ENCODE results near the gene DDA1. TPM values are rescaled to one million over a fixed set of nuclear protein-coding genes. Genes with fewer than 3 reads are reported as not detected.
A peak's percentile ranks its signal among the peaks of the same experiment; 100 is the strongest.
"Not testable (repeated sequence)": the region's sequence is repeated elsewhere in the genome, so short reads cannot be mapped to it uniquely, and the experiment has no call there.

The DDA1 gene
- total RNA-seq, 4 donors from 2014 or later = 13.2 to 58.5 (median 19.9) TPM

DNA sequence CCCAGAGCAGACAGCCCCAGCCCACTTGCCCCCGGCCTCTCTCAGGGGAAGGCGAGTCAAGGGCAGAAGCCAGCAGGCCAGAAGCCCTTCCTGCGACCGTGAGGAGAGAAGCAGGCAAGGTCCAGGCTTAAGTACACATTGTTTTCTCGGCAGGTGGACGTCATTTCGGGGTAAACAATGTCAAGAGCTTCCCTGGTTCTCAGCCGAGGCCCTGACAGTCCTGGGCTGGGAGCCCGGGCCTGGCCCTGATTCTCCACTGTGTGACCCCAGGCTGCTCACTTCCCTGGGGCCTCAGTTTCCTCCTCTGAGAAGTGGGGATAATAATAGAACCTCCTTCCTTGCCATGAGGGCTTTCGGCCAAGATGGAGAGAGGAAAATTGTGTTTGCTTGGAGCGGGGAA, 48.4 kb downstream of the DDA1 start:
- Histone ChIP-seq H3K36me3 (no peaks in the 10 kb centered on the region), H3K9me3 (no peaks in the 10 kb centered on the region), H3K27me3 (peaks cover 10% of the 10 kb centered on the region), H3K4me3 (no peak overlapping the region), H3K27ac (peak overlapping the region in 3 of 4 donors; percentile 9 to 56 (median 20)), H3K4me1 (no peaks in the 10 kb centered on the region)
- WGBS, 2 donors (ENCODE audit: low coverage in 1 of 2) = 37 to 41% methylated on average over 6 to 9 of the region's 11 CpGs
- TF ChIP-seq CTCF (IDR thresholded peaks at IDR 0.05) (no peak), POLR2A (IDR thresholded peaks at IDR 0.05) (no peak), EP300 (IDR thresholded peaks at IDR 0.05) (no peak), POLR2AphosphoS5 (IDR thresholded peaks at IDR 0.05) (no peak)
- peak; percentile 32 for ATAC-seq

DNA sequence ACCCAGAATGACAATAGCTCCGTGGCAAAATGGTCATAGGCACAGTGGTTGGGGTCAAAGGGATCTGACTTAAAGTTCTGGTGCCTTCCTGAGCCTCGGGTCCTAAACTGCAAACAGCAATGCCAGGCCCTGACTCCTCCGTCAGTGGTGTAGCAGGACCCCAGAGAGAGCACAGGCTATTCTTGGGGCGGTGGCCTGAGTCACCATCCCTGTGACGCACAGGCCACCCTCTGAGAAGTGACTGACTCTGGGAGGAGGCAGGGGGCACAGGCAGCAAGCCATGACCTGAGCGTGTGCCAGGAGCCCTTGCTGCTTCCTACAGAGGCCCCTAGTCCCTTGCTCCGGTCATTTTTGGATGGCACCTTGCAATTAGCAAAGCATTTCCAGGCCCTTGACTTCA, 49.0 kb downstream of the DDA1 start:
- H3K36me3 ChIP-seq = no peaks in the 10 kb centered on the region
- H3K27ac ChIP-seq = peak overlapping the region in 2 of 4 donors; percentile 20 to 56
- H3K4me1 ChIP-seq = no peaks in the 10 kb centered on the region
- WGBS, 2 donors (ENCODE audit: low coverage in 1 of 2) = 50% methylated on average over 2 of the region's 7 CpGs; no CpG with 5 or more reads in 1 of the 2 donors
- no peaks in the 10 kb centered on the region for H3K9me3 ChIP-seq
- TF ChIP-seq EP300 (IDR thresholded peaks at IDR 0.05) (no peak), POLR2AphosphoS5 (IDR thresholded peaks at IDR 0.05) (peak; percentile 35), POLR2A (IDR thresholded peaks at IDR 0.05) (no peak)
- H3K4me3 ChIP-seq = no peak overlapping the region
- peak; percentile 55 for ATAC-seq
- peaks cover 4% of the 10 kb centered on the region for H3K27me3 ChIP-seq

GRCh38 chr19:17359905-17360800, 50.8 kb downstream of the DDA1 start:
- no peak overlapping the region for H3K27ac ChIP-seq
- H3K27me3 ChIP-seq = peaks cover 2% of the 10 kb centered on the region
- 77 to 93% methylated on average over 2 to 4 of the region's 6 CpGs for WGBS, 2 donors (ENCODE audit: low coverage in 1 of 2)
- TF ChIP-seq CTCF (IDR thresholded peaks at IDR 0.05) = no peak
- no peak for TF ChIP-seq EP300 (IDR thresholded peaks at IDR 0.05)
- no peak for TF ChIP-seq POLR2AphosphoS5 (IDR thresholded peaks at IDR 0.05)
- H3K4me3 ChIP-seq = no peak overlapping the region
- H3K9me3 ChIP-seq = no peaks in the 10 kb centered on the region
- H3K36me3 ChIP-seq = no peaks in the 10 kb centered on the region
- H3K4me1 ChIP-seq = no peaks in the 10 kb centered on the region
- ATAC-seq = no peak

DNA sequence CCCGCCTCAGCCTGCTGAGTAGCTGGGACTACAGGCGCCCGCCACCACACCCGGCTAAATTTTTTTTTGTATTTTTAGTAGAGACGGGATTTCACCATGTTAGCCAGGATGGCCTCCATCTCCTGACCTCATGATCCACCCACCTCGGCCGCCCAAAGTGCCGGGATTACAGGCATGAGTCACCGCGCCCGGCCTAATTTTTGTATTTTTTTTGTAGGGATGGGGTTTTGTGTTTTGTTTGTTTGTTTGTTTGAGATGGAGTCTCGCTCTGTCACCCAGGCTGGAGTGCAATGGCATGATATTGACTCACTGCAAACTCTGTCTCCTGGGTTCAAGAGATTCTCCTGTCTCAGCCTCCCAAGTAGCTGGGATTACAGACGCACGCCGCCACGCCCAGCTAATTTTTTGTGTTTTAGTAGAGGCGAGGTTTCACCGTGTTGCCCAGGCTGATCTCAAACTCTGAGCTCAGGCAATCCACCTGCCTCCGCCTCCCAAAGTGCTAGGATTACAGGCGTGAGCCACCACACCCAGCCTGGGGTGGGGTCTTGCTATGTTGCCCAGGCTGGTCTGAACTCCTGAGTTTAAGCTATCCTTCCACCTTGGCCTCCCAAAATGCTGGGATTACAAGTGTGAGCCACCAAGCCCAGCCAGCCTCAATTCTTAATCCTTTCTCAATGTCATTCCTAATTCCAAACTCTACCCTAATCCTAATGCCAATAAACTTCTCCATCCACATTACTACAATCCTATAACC, 54.7 kb downstream of the DDA1 start:
- WGBS, 2 donors (ENCODE audit: low coverage in 1 of 2) = 82% methylated on average over 16 of the region's 20 CpGs; no CpG with 5 or more reads in 1 of the 2 donors
- not testable (repeated sequence) for ATAC-seq, H3K4me1 ChIP-seq, H3K36me3 ChIP-seq, H3K9me3 ChIP-seq, H3K27ac ChIP-seq, H3K4me3 ChIP-seq
- peaks cover 24% of the 10 kb centered on the region for H3K27me3 ChIP-seq

- no peak overlapping the region for H3K4me3 ChIP-seq
- ATAC-seq = no peak
- H3K4me1 ChIP-seq = peaks cover 0 to 6% (median 0%) of the 10 kb centered on the region in 3 donors
- WGBS, 2 donors (ENCODE audit: low coverage in 1 of 2) = 92 to 100% methylated on average over 5 to 10 of the region's 22 CpGs
- H3K9me3 ChIP-seq = no peaks in the 10 kb centered on the region
- TF ChIP-seq EP300 (IDR thresholded peaks at IDR 0.05) (no peak), CTCF (IDR thresholded peaks at IDR 0.05) (no peak), POLR2A (IDR thresholded peaks at IDR 0.05) (no peak), POLR2AphosphoS5 (IDR thresholded peaks at IDR 0.05) (no peak)
- H3K36me3 ChIP-seq = no peaks in the 10 kb centered on the region
- H3K27ac ChIP-seq = no peak overlapping the region
- peaks cover 24% of the 10 kb centered on the region for H3K27me3 ChIP-seq
Observed at GRCh38 chr19:17365361-17365760, 56.0 kb downstream of the DDA1 start.
